H9 (cell line): ENCODE data around the gene ASPG. TPM values are rescaled to one million over a fixed set of nuclear protein-coding genes. Genes with fewer than 3 reads are reported as not detected.

Source experiments
- DNase-seq: peaks from one replicate; pipeline ENCODE4 v3.0.0-alpha.2; 2017
- H2AFZ ChIP-seq: one replicate; pipeline ENCODE4 v1.6.1; 2013; ENCODE audit warnings: mild to moderate bottlenecking, low read length, control low read depth, moderate library complexity
- H2AK5ac ChIP-seq: 2 replicates; pipeline ENCODE4 v1.6.1; 2013; ENCODE audit warnings: low read length, control low read depth, mixed read lengths; ENCODE audit not compliant: insufficient read length
- H2BK120ac ChIP-seq: one replicate; pipeline ENCODE4 v1.6.1; 2013; ENCODE audit warnings: low read depth, mild to moderate bottlenecking, low read length, control low read depth, inconsistent platforms; ENCODE audit not compliant: poor library complexity, severe bottlenecking
- H2BK12ac ChIP-seq: 2 replicates; pipeline ENCODE4 v1.6.1; 2013; ENCODE audit warnings: low read length, control low read depth, mixed read lengths, low read depth; ENCODE audit not compliant: insufficient read length
- H2BK15ac ChIP-seq: 2 replicates; pipeline ENCODE4 v1.6.1; 2013; ENCODE audit warnings: low read depth, low read length, control low read depth
- H2BK20ac ChIP-seq: one replicate; pipeline ENCODE4 v1.6.1; 2013; ENCODE audit warnings: low read depth, mild to moderate bottlenecking, low read length, control low read depth, inconsistent platforms; ENCODE audit not compliant: poor library complexity, severe bottlenecking
- H2BK5ac ChIP-seq: 2 replicates; pipeline ENCODE4 v1.6.1; 2013; ENCODE audit warnings: low read length, control low read depth, mixed read lengths; ENCODE audit not compliant: insufficient read length
- H3K14ac ChIP-seq: 2 replicates; pipeline ENCODE4 v1.6.1; 2013; ENCODE audit warnings: low read length, control low read depth; ENCODE audit not compliant: insufficient read depth
- H3K18ac ChIP-seq: 2 replicates; pipeline ENCODE4 v1.6.1; 2013; ENCODE audit warnings: low read depth, mild to moderate bottlenecking, mixed read lengths, low read length, control low read depth; ENCODE audit not compliant: insufficient read length
- H3K23ac ChIP-seq: 2 replicates; pipeline ENCODE4 v1.6.1; 2013; ENCODE audit warnings: low read length, control low read depth, mixed read lengths, low read depth; ENCODE audit not compliant: insufficient read length
- H3K23me2 ChIP-seq: 2 replicates; pipeline ENCODE4 v1.6.1; 2013; ENCODE audit warnings: low read depth, mild to moderate bottlenecking, mixed read lengths, low read length, control low read depth; ENCODE audit not compliant: insufficient read length, poor library complexity, severe bottlenecking
- H3K27ac ChIP-seq: 2 replicates; pipeline ENCODE4 v1.5.1; 2013; ENCODE audit warnings: low read length, control low read depth, mixed read lengths, low read depth; ENCODE audit not compliant: insufficient read length
- H3K27me3 ChIP-seq: 2 replicates; pipeline ENCODE4 v1.6.1; 2013; ENCODE audit warnings: low read length, control low read depth, inconsistent platforms; ENCODE audit not compliant: insufficient read depth
- H3K4ac ChIP-seq: 2 replicates; pipeline ENCODE4 v1.6.1; 2013; ENCODE audit warnings: low read depth, mild to moderate bottlenecking, control low read depth, inconsistent platforms, low read length, moderate library complexity
- H3K4me1 ChIP-seq: 2 replicates; pipeline ENCODE4 v1.6.1; 2013; ENCODE audit warnings: low read length, control low read depth, inconsistent platforms; ENCODE audit not compliant: insufficient read depth
- H3K4me2 ChIP-seq: 2 replicates; pipeline ENCODE4 v1.6.1; 2013; ENCODE audit warnings: low read length, control low read depth, mixed read lengths; ENCODE audit not compliant: insufficient read length, insufficient read depth
- H3K56ac ChIP-seq: 2 replicates; pipeline ENCODE4 v1.6.1; 2013; ENCODE audit warnings: low read depth, mild to moderate bottlenecking, mixed read lengths, low read length, control low read depth; ENCODE audit not compliant: insufficient read length
- H3K79me1 ChIP-seq: 2 replicates; pipeline ENCODE4 v1.6.1; 2013; ENCODE audit warnings: low read depth, mild to moderate bottlenecking, moderate library complexity, low read length, control low read depth, inconsistent platforms; ENCODE audit not compliant: insufficient read depth, poor library complexity, severe bottlenecking
- H3K79me2 ChIP-seq: 2 replicates; pipeline ENCODE4 v1.6.1; 2013; ENCODE audit warnings: low read length, control low read depth, inconsistent platforms; ENCODE audit not compliant: insufficient read depth
- H3K9ac ChIP-seq: 2 replicates; pipeline ENCODE4 v1.6.1; 2013; ENCODE audit warnings: low read length, control low read depth, mixed read lengths; ENCODE audit not compliant: insufficient read length; ENCODE audit errors: extremely low read depth
- H3K9me3 ChIP-seq: one replicate; pipeline ENCODE4 v1.6.1; 2013; ENCODE audit warnings: low read depth, low read length, inconsistent platforms; ENCODE audit not compliant: control insufficient read depth
- H3T11ph ChIP-seq: one replicate; pipeline ENCODE4 v1.6.1; 2013; ENCODE audit warnings: mild to moderate bottlenecking, low read length, control low read depth, inconsistent platforms
- H4K20me1 ChIP-seq: one replicate; pipeline ENCODE4 v1.6.1; 2013; ENCODE audit not compliant: control insufficient read depth, insufficient read length, insufficient read depth
- H4K5ac ChIP-seq: 2 replicates; pipeline ENCODE4 v1.6.1; 2013; ENCODE audit warnings: low read depth, mild to moderate bottlenecking, mixed read lengths, low read length, control low read depth; ENCODE audit not compliant: insufficient read length
- H4K8ac ChIP-seq: replicated peaks from 2 replicates; pipeline ENCODE4 v1.6.1; 2013; ENCODE audit warnings: low read length, control low read depth, mixed read lengths, low read depth; ENCODE audit not compliant: insufficient read length
- H4K91ac ChIP-seq: 2 replicates; pipeline ENCODE4 v1.6.1; 2013; ENCODE audit warnings: low read depth, mild to moderate bottlenecking, moderate library complexity, mixed read lengths, low read length, control low read depth; ENCODE audit not compliant: insufficient read length
- H3K27ac Mint-ChIP-seq, 3 experiments: 2 replicates in 2 of 3; 3 replicates in 1 of 3; pipeline ENCODE4 v1.8.0; 2020 to 2021; ENCODE audit warnings: mixed read lengths in 3 of 3, mild to moderate bottlenecking in 1 of 3, moderate library complexity in 1 of 3
- H3K27me3 Mint-ChIP-seq: 2 replicates; pipeline ENCODE4 v1.8.0; 2021; ENCODE audit warnings: low read depth, mild to moderate bottlenecking, moderate library complexity, mixed read lengths
- H3K36me3 Mint-ChIP-seq, 3 experiments: 2 replicates in 2 of 3; 3 replicates in 1 of 3; pipeline ENCODE4 v1.8.0; 2020 to 2021; ENCODE audit warnings: low read depth in 3 of 3, mixed read lengths in 3 of 3; ENCODE audit not compliant: insufficient read depth in 1 of 3
- H3K4me1 Mint-ChIP-seq, 2 experiments: 2 replicates each; pipeline ENCODE4 v1.8.0; 2020; ENCODE audit warnings: mixed read lengths in 2 of 2
- H3K4me3 Mint-ChIP-seq, 2 experiments: 2 replicates in 1 of 2; 3 replicates in 1 of 2; pipeline ENCODE4 v1.8.0; 2020 to 2021; ENCODE audit warnings: mild to moderate bottlenecking in 2 of 2, mixed read lengths in 2 of 2, moderate library complexity in 1 of 2
- H3K9me3 Mint-ChIP-seq, 2 experiments: 2 replicates in 1 of 2; 3 replicates in 1 of 2; pipeline ENCODE4 v1.8.0; 2020; ENCODE audit warnings: mild to moderate bottlenecking in 2 of 2, mixed read lengths in 2 of 2, moderate library complexity in 1 of 2
- CTCF ChIP-seq: fragments of 200-600 bp; sonication (generic); conservative IDR thresholded peaks from 3 replicates; pipeline ENCODE4 v1.8.0; 2021; ENCODE audit warnings: antibody characterized with exemption, mild to moderate bottlenecking
- WGBS: extraction: QIAGEN DNeasy Blood & Tissue Kit; methylation state at CpG from one replicate; pipeline ENCODE4 v1.1.7; 2013; ENCODE audit warnings: missing lambda C conversion rate, low lambda C conversion rate, mixed read lengths; ENCODE audit not compliant: insufficient read length; ENCODE audit errors: extremely low coverage; 5-methylcytosine and 5-hydroxymethylcytosine counted together
- total RNA-seq: library from RNA; stranded (reverse); gene quantifications from 2 replicates; pipeline ENCODE4 v1.2.1, GENCODE V29; 2021

Gene ASPG
- total RNA-seq, 1 experiment from 2014 or later = 0.33 TPM

- Histone ChIP-seq H4K5ac (no peak overlapping the region), H3K27ac (no peak overlapping the region), H2AFZ (no peak overlapping the region), H3K23ac (no peak overlapping the region), H3K9ac (no peak overlapping the region), H3K18ac (no peak overlapping the region), H3K4me2 (peak overlapping the region; percentile 45), H3K27me3 (peaks cover 14% of the 10 kb centered on the region), H3T11ph (no peak overlapping the region), H2BK120ac (no peak overlapping the region), H2AK5ac (no peak overlapping the region), H2BK15ac (no peak overlapping the region), H2BK12ac (no peak overlapping the region), H4K8ac (no peak overlapping the region), H2BK5ac (no peak overlapping the region), H3K79me1 (no peaks in the 10 kb centered on the region), H3K79me2 (peaks cover 17% of the 10 kb centered on the region; the same call in 1 of the 2 replicates), H3K4ac (no peak overlapping the region), H3K4me1 (no peaks in the 10 kb centered on the region; the same call in 1 of the 2 replicates), H3K23me2 (peaks cover 21% of the 10 kb centered on the region), H3K9me3 (no peaks in the 10 kb centered on the region), H4K91ac (no peak overlapping the region), H3K14ac (no peak overlapping the region), H3K56ac (no peak overlapping the region), H2BK20ac (no peak overlapping the region), H4K20me1 (peaks cover 2% of the 10 kb centered on the region)
- no peak overlapping the region for H3K27ac Mint-ChIP-seq
- peaks cover 14% of the 10 kb centered on the region for H3K27me3 Mint-ChIP-seq
- peaks cover 22 to 27% of the 10 kb centered on the region in 2 experiments for H3K4me1 Mint-ChIP-seq
- DNase-seq = peak; percentile 24
- WGBS = no CpG with 5 or more reads among the region's 12 CpGs
- H3K4me3 Mint-ChIP-seq = peak overlapping the region; percentile 68 to 79; a peak in 4 of 5 replicates
- H3K9me3 Mint-ChIP-seq = no peaks in the 10 kb centered on the region
- peaks cover 2 to 16% (median 10%) of the 10 kb centered on the region in 3 experiments; a peak in 6 of 7 replicates for H3K36me3 Mint-ChIP-seq
- no peak for TF ChIP-seq CTCF
Observed at GRCh38 chr14:104140463-104141331, 55.2 kb downstream of the ASPG start.
